HG02642 (cell line): ENCODE data around the gene YLPM1.

Experiments used
- ATAC-seq: cut with Tn5 transposase; IDR thresholded peaks from one replicate; pipeline ENCODE4 v1.9.1; 2021; ENCODE audit warnings: mild to moderate bottlenecking; ENCODE audit not compliant: unreplicated experiment, poor library complexity

The YLPM1 gene

DNA sequence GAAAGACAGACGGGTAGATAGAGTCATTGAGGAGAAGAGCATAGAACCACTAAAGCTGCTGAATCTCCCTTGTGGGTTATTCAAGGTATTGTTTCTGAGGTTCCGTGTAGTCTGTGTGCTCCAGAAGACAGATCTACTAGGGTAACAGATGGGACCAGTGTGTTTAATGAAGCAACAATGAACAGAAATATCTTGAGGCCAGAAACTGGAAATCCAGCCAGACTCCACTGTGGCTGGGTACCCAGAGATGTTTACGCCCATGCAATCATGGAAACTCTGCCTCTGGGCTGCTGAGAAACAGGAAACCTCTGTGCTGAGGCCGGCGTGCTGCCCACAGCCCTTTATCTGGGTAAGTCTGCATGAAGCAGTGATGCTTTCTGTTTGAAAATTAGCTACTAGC, 104.6 kb downstream of the YLPM1 start:
- ATAC-seq = no peak

DNA sequence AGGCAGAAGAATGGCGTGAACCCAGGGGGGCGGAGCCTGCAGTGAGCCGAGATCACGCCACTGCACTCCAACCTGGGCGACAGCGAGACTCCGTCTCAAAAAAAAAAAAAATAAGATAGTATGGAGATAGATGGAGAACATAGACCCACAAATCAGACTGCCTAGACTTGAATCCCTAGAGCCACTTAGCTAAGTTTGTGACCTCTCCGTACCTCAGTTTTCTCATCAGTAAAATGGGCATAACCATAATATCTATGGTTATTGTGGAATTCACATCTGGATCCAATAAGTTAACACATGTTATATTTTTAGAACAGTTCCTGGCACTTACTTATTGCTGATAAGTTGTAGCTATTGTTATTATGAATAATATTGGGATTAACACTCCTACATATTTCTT, 105.6 kb downstream of the YLPM1 start:
- ATAC-seq = no peak

DNA sequence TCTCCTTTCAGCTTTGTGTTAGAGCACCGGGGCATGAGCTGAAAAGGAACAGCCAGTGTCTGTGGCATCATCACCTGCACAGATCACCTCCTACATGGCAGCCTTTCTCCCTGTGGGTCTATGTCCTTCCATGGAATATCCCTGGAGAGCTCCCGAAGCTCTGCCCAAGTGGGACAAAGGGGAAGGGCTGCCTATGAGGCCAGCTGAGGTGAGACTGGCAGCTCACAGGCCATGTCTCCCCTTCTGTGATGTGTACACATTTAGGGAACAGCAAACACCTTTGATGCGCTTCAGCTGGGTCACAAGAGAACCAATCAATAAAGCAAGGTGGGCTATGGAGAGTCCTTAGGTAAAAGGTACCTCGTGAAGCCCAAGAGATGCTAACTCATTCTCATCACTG, 108.7 kb downstream of the YLPM1 start:
- no peak for ATAC-seq

DNA sequence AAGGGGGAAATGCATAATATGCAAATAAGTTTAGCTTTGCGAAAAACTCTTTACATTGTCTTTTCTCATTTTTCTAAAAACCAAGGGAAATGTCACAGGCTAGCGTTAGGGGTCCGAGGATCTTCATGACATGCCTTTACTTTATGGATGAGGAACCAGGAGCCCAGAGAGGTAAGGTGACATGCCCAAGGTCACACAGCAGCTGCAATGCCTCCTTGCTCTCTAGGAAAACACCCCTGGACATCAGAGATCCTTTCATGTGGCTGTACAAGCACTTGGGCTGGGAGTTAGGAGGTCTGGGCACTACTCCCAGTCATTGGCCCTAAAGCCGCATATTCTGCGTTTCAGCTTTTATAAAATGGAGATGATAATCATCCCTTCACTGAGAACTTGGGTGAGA, 112.1 kb downstream of the YLPM1 start:
- ATAC-seq = no peak

DNA sequence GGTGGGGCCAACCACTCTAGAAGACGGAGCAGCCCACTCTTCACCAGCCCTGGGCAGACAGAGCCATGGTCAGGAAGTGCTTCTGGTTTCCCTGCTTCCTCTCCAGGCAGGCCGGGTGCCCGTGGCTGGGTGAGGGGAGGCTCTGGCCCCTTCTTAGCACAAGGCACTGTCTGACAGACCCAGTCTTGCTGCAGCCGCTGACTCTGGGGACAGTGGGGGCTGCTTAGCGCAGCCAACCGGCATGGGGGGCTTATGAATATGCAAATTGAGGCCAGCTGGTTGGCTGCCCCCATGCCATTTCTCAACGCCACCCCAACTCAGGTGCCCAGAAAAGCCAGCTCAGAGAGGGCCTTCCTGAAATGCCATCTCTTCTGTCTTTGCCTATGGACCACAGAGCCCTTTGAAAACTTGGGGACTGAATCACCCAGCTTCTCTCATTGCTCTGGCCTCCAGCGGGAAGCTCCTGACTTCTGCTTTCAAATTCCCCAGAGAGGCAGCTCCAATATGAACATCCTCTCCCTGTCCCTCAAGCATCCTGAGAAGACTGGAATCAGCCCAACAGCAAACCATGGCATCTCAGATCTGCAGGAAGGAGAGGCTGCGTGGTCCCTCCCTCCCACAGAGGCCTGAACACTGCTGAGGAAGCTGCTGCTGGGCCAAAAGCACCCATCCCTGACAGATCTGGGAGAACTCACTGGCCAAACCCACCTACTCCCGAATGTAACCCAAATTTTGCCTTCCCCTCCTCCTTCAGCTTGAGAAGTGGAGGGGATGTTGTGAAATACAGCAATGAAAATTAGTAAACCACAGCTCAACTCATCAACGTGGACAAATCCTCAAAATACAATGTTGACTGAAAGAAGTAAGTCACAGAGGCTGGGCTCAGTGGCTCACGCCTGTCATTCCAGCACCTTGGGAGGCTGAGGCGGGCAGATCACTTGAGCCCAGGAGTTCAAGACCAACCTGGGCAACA, 113.1 kb downstream of the YLPM1 start, which contains the start of gene PROX2:
PROX2 (minus strand) TSS at position 205 of the 973 bp plus-strand sequence. CDS start 12,311 bp downstream, outside the sequence.
- ATAC-seq = no peak

DNA sequence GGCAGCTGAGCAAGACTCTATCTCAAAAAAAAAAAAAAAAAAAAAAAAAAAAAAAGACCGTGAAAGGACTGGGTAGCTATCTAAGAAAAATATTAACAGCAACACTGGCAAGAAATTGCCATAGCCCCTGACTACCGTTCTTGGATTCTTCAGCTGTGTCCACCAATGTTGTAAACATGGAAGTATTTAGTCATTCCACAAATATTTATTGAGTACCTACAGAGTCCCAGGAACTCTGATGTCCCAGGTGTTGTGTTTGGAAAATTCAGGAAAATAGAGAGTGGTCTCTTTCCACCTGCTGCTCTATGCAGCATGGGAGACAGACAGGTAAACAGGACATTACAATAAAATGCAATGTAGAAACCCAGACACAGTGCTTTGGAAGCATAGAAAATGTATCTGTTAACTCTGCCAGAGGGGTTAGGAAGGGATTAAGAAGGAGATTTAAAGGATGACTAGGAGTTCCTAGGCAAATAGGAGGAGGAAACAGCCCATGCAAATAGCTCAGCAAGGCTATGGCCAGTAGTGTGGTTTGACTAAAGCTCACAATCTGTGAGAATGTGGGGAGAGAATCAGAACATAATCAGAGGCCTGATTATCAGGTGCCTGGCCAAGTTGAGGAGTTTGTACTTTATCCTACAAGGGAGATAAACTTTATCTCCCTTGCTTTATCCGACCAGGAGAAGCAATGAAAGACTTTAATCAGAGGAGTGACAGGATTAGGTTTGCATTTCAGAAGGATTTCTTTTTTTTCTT, 116.5 kb downstream of the YLPM1 start:
- no peak for ATAC-seq

DNA sequence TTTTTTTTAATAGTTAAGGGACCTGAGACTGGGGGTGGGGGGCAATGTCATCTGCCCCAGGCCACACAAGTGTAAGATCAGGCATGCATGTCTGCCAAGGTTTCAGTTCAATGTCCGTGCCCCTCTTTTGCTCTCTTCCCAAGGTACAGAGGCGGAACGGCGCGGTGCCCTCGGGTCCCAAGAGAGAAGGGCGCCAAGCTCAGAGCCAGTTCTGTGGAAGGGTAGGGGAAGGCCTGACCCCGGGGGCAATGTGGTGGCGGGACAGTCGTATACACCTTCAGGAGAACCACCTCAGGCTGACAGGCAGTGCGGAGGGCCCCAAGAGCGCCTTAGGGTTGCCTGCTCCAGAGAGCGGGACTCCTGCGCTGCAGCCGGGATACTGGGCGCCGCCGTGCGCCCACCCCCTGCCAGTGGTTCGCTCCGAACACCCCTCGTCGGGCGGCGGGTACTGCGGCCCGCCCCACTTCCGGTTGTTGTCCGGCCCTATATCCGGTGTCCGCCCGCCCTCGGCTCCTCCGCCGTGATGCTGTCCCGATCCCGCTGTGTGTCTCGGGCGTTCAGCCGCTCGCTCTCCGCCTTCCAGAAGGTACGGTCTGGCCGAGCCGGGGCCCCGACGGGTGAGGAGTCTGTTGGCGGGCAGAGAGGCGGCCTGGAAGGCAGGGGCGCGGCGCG, 118.5 kb downstream of the YLPM1 start, which contains the start of gene DLST:
DLST (plus strand) TSS at position 486 of the 672 bp plus-strand sequence; CDS start at position 524, 38 bp downstream.
- ATAC-seq = peak; percentile 95

DNA sequence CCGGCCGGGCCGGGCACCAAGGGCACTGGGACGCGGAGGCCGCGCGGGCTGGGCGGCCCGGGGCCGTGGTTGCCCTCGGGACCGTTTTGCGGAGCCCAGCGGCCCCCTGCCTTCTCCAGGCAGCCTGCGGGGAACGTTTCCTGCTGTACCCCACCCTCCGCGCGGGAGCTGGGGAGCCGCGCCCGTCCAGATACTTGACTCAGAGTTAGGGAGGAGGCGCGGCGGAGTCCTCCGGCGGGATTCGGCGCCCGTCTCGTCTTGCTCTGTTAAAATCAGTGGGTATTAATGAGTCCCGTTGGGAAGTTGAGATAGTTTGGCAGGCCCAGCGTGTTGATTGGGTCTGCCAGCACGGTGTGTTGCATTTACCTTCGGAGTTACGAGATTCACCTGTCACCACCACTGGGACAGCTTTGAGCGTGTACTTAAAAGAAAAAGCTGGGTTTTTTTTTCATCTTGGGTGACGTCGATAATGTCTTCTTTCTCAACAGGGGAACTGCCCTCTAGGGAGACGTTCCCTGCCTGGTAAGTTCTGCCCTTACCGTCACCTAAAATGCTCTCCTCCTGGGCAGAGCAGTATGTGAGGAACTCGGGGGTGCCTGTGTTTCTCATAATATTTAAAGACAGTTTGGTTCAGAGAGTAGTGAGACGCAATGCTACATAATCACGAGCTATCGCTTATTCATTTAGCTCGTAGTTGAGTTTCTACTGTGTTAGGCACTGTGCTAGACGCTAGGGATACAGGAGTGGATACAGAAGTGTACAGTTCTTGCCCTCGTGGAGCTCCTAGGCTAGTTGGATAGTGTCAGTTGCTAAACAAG, 119.2 kb downstream of the YLPM1 start:
- ATAC-seq = peak; percentile 34
